Stimulated activated CD8-positive, alpha-beta memory T cell treated with anti-CD3 and anti-CD28 coated beads, Interleukin-4, amount 100 ng/mL, for 48 hours (primary cell): ENCODE data around the gene EPHA3.

Experiments
- DNase-seq: peaks from one replicate; pipeline ENCODE4 v3.0.0-alpha.2; 2020

The EPHA3 gene

GRCh38 chr3:89154416-89154815, 47.0 kb downstream of the EPHA3 start:
- no peak for DNase-seq

- no peak for DNase-seq
Observed at GRCh38 chr3:89155811-89156210, 48.4 kb downstream of the EPHA3 start.

- no peak for DNase-seq
Observed at GRCh38 chr3:89157575-89157974, 50.2 kb downstream of the EPHA3 start.

- DNase-seq, result no peak
Observed at GRCh38 chr3:89159605-89160004, 52.2 kb downstream of the EPHA3 start.

GRCh38 chr3:89164774-89165173, 57.4 kb downstream of the EPHA3 start:
- no peak for DNase-seq

- no peak for DNase-seq
Observed at GRCh38 chr3:89165636-89166263, 58.3 kb downstream of the EPHA3 start.

- no peak for DNase-seq
Observed at GRCh38 chr3:89171687-89172545, 64.5 kb downstream of the EPHA3 start.

- no peak for DNase-seq
Observed at GRCh38 chr3:89173546-89173945, 66.1 kb downstream of the EPHA3 start.

- no peak for DNase-seq
Observed at GRCh38 chr3:89179355-89180001, 72.1 kb downstream of the EPHA3 start.

GRCh38 chr3:89180334-89180733, 72.9 kb downstream of the EPHA3 start:
- no peak for DNase-seq

- DNase-seq, result no peak
Observed at GRCh38 chr3:89182056-89182455, 74.6 kb downstream of the EPHA3 start.

GRCh38 chr3:89184151-89184995, 77.0 kb downstream of the EPHA3 start:
- no peak for DNase-seq

- DNase-seq, result no peak
Observed at GRCh38 chr3:89186456-89186855, 79.0 kb downstream of the EPHA3 start.

- DNase-seq, result no peak
Observed at GRCh38 chr3:89198591-89198990, 91.2 kb downstream of the EPHA3 start.

GRCh38 chr3:89212619-89213018, 105.2 kb downstream of the EPHA3 start:
- DNase-seq, result no peak

GRCh38 chr3:89216016-89216739, 108.8 kb downstream of the EPHA3 start:
- DNase-seq, result no peak

GRCh38 chr3:89217148-89217685, 109.8 kb downstream of the EPHA3 start:
- DNase-seq, result no peak

GRCh38 chr3:89221924-89222323, 114.5 kb downstream of the EPHA3 start:
- DNase-seq, result no peak

GRCh38 chr3:89223188-89223587, 115.8 kb downstream of the EPHA3 start:
- no peak for DNase-seq

- DNase-seq, result no peak
Observed at GRCh38 chr3:89227218-89227617, 119.8 kb downstream of the EPHA3 start.

GRCh38 chr3:89227634-89228033, 120.2 kb downstream of the EPHA3 start:
- no peak for DNase-seq

- DNase-seq, result no peak
Observed at GRCh38 chr3:89232155-89232554, 124.7 kb downstream of the EPHA3 start.
